CD4-positive, CD25-positive, alpha-beta regulatory T cell (primary cell): ENCODE measurements around the gene PUDP. TPM values are rescaled to one million over a fixed set of nuclear protein-coding genes. Genes with fewer than 3 reads are reported as not detected.

Experiments used
- ATAC-seq, 2 donors: fragments of 150-1000 bp; cut with Tn5 transposase; one replicate each; pipeline ENCODE4 v1.10.0; 2021; ENCODE audit warnings: low read depth in 2 of 2, moderate number of reproducible peaks in 2 of 2, moderate library complexity in 1 of 2
- DNase-seq, 3 donors: peaks; one replicate each; pipeline versions ENCODE4 v3.0.0 to v3.0.0-alpha.2; 2012 to 2022; ENCODE audit warnings: mixed read lengths in 1 of 3
- H3K27ac ChIP-seq: one replicate; pipeline ENCODE4 v1.7.0; 2013; ENCODE audit warnings: mild to moderate bottlenecking, low read length; ENCODE audit not compliant: insufficient read depth, poor library complexity, severe bottlenecking
- H3K27me3 ChIP-seq: one replicate; pipeline ENCODE4 v1.7.0; 2013; ENCODE audit warnings: low read length; ENCODE audit not compliant: control insufficient read depth, insufficient read depth
- H3K36me3 ChIP-seq: one replicate; pipeline ENCODE4 v1.7.0; 2013; ENCODE audit warnings: mild to moderate bottlenecking, low read length, moderate library complexity; ENCODE audit not compliant: control insufficient read depth, insufficient read depth
- H3K4me1 ChIP-seq: 2 replicates; pipeline ENCODE4 v1.7.0; 2013; ENCODE audit warnings: mild to moderate bottlenecking, low read length; ENCODE audit not compliant: insufficient read depth, control insufficient read depth, poor library complexity, severe bottlenecking
- H3K4me3 ChIP-seq: one replicate; pipeline ENCODE4 v1.7.0; 2013; ENCODE audit warnings: low read depth, mild to moderate bottlenecking, low read length, moderate library complexity
- H3K9me3 ChIP-seq, 2 experiments: 1 replicate in 1 of 2; 2 replicates in 1 of 2; pipeline ENCODE4 v1.7.0; 2013; ENCODE audit warnings: low read length in 2 of 2, mild to moderate bottlenecking in 1 of 2, moderate library complexity in 1 of 2; ENCODE audit not compliant: control insufficient read depth in 2 of 2
- H3K27ac Mint-ChIP-seq, 3 donors: one replicate each; pipeline ENCODE4 v1.8.0; 2020 to 2022; ENCODE audit warnings: mild to moderate bottlenecking in 3 of 3, mixed read lengths in 3 of 3, moderate library complexity in 2 of 3
- H3K27me3 Mint-ChIP-seq: one replicate; pipeline ENCODE4 v1.8.0; 2022; ENCODE audit warnings: mild to moderate bottlenecking, mixed read lengths
- H3K36me3 Mint-ChIP-seq: one replicate; pipeline ENCODE4 v1.8.0; 2020; ENCODE audit warnings: mixed read lengths
- H3K4me1 Mint-ChIP-seq, 4 donors: one replicate each; pipeline ENCODE4 v1.8.0; 2020 to 2022; ENCODE audit warnings: mixed read lengths in 4 of 4, mild to moderate bottlenecking in 1 of 4
- H3K4me3 Mint-ChIP-seq, 4 donors: one replicate each; pipeline ENCODE4 v1.8.0; 2020 to 2022; ENCODE audit warnings: mild to moderate bottlenecking in 4 of 4, mixed read lengths in 4 of 4, moderate library complexity in 3 of 4
- H3K9me3 Mint-ChIP-seq, 7 donors: one replicate each; pipeline ENCODE4 v1.8.0; 2020 to 2022; ENCODE audit warnings: mixed read lengths in 7 of 7, mild to moderate bottlenecking in 3 of 7, moderate library complexity in 2 of 7
- polyA plus RNA-seq, 4 donors: library from polyadenylated mRNA; unstranded; fragments of 300-500 nt; fragmentation: Illumina TruSeq; gene quantifications; one replicate each; pipeline ENCODE4 v1.2.3, GENCODE V29; 2021
- total RNA-seq: library from RNA; stranded (reverse); gene quantifications from one replicate; pipeline ENCODE4 v1.2.3, GENCODE V29; 2022

The PUDP gene
- total and polyA plus RNA-seq, 5 donors from 2014 or later = 14.9 to 26.4 (median 21.4) TPM

DNA sequence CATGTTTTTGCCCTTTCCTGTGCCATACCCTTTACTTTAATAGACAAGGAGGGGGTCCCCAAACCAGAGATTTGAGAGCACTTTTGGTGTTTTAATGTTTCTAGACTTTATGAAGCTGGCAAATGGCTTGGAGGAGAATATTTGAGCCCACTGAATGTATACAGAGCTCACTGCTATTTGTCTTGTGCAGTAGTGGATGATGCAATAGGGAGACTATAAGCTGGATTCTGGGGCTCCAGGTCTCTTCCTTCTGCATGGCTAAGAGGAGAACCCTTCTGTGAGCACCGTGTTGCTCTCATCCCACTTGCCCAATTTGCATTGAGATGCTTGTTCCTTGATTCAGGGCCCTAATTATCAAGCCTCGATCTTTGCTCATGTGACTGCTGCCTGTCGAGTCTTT, 8.9 kb upstream of the PUDP start:
- Histone ChIP-seq H3K27ac (no peak overlapping the region), H3K36me3 (no peaks in the 10 kb centered on the region), H3K4me1 (no peaks in the 10 kb centered on the region), H3K4me3 (no peak overlapping the region), H3K27me3 (no peaks in the 10 kb centered on the region), H3K9me3 (no peaks in the 10 kb centered on the region)
- peaks cover 0 to 7% (median 0%) of the 10 kb centered on the region in 4 donors for H3K4me1 Mint-ChIP-seq
- no peak overlapping the region for H3K4me3 Mint-ChIP-seq
- ATAC-seq (no peak), DNase-seq (no peak)
- no peak overlapping the region for H3K27ac Mint-ChIP-seq
- peaks cover 0 to 3% (median 0%) of the 10 kb centered on the region in 7 donors for H3K9me3 Mint-ChIP-seq
- no peaks in the 10 kb centered on the region for H3K27me3 Mint-ChIP-seq
- no peaks in the 10 kb centered on the region for H3K36me3 Mint-ChIP-seq

DNA sequence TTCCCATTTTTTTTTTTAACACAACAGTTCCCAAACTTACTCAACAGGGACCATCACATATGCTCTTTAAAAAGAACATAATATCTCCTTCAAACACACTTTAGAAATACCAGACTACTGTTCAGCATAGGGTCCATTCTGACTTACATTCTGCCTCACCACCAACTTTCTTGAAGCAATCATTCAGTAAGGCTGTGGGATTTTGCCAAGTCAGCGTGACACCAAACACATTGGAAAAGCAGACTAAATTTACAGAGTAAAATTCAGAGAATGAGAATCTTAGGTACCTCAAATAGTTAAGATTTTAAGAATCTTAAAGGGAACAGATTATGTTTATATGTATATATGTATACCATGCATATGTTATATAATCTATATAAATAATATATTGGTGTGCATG, 7.2 kb upstream of the PUDP start:
- no peaks in the 10 kb centered on the region for H3K27me3 ChIP-seq
- no peak overlapping the region for H3K4me3 ChIP-seq
- H3K4me3 Mint-ChIP-seq = no peak overlapping the region
- peaks cover 0 to 3% (median 0%) of the 10 kb centered on the region in 7 donors for H3K9me3 Mint-ChIP-seq
- ATAC-seq (no peak), DNase-seq (no peak)
- no peaks in the 10 kb centered on the region for H3K27me3 Mint-ChIP-seq
- peaks cover 0 to 4% (median 0%) of the 10 kb centered on the region in 4 donors for H3K4me1 Mint-ChIP-seq
- no peaks in the 10 kb centered on the region for H3K9me3 ChIP-seq
- H3K27ac Mint-ChIP-seq = no peak overlapping the region
- no peaks in the 10 kb centered on the region for H3K36me3 ChIP-seq
- H3K4me1 ChIP-seq = no peaks in the 10 kb centered on the region
- H3K27ac ChIP-seq = no peak overlapping the region
- H3K36me3 Mint-ChIP-seq = no peaks in the 10 kb centered on the region

DNA sequence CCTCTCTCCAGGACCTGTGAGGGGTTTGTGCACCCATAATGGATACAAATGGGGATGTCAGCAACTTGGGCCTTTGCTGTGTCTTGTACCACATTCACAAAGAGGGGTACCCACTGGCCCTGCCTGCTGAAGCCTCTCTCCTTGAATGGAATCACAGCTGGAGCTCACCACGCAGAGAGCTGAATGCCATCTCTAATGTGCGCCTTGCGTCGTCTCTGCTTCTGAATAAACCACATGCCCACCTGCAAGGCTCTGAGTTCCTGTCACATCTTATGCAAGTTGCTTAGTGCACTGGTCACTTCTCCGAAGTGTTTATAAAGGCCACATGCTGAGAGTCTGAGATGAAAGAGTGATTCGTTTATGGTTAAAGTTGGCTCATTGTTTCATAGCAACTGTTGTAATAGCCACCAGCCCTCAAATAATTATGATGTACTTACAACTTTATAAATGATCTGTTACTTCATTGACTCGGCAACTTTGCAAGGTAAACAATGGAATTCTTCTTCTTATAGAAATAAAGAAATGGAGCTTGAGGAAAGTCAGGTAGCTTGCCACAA, 6.2 kb upstream of the PUDP start:
- peak overlapping the region in 1 of 4 donors; percentile 36 for H3K4me3 Mint-ChIP-seq
- no peaks in the 10 kb centered on the region for H3K36me3 Mint-ChIP-seq
- H3K9me3 Mint-ChIP-seq = peaks cover 0 to 3% (median 0%) of the 10 kb centered on the region in 7 donors
- Histone ChIP-seq H3K9me3 (no peaks in the 10 kb centered on the region), H3K27me3 (no peaks in the 10 kb centered on the region), H3K4me3 (no peak overlapping the region), H3K36me3 (no peaks in the 10 kb centered on the region), H3K27ac (no peak overlapping the region), H3K4me1 (no peaks in the 10 kb centered on the region)
- no peak for DNase-seq
- H3K27ac Mint-ChIP-seq = no peak overlapping the region
- no peak for ATAC-seq
- no peaks in the 10 kb centered on the region for H3K27me3 Mint-ChIP-seq
- no peaks in the 10 kb centered on the region for H3K4me1 Mint-ChIP-seq

DNA sequence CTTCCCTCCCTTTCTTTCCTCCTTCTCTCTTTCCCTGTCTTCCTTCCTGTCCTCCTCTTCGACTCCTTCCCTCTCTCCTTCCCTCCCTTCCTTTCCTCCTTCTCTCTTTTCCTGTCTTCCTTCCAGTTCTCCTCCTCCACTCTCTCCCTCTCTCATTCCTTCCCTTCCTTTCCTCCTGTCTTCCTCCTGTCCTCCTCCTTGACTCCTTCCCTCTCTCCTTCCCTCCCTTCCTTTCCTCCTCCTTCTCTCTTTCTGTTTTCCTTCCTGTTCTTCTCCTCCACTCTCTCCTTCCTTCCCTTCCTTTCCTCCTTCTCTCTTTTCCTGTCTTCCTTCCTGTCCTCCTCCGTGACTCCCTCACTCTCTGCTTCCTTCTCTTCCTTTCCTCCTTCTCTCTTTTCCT, 5.3 kb upstream of the PUDP start:
- Histone ChIP-seq H3K4me1 (no peaks in the 10 kb centered on the region), H3K9me3 (no peaks in the 10 kb centered on the region), H3K27me3 (no peaks in the 10 kb centered on the region), H3K27ac (no peak overlapping the region), H3K36me3 (no peaks in the 10 kb centered on the region), H3K4me3 (no peak overlapping the region)
- Mint-ChIP-seq H3K27ac (no peak overlapping the region), H3K4me3 (no peak overlapping the region), H3K36me3 (no peaks in the 10 kb centered on the region), H3K27me3 (no peaks in the 10 kb centered on the region), H3K4me1 (peaks cover 0 to 6% (median 0%) of the 10 kb centered on the region in 4 donors), H3K9me3 (peaks cover 0 to 3% (median 0%) of the 10 kb centered on the region in 7 donors)
- DNase-seq (no peak), ATAC-seq (no peak)

DNA sequence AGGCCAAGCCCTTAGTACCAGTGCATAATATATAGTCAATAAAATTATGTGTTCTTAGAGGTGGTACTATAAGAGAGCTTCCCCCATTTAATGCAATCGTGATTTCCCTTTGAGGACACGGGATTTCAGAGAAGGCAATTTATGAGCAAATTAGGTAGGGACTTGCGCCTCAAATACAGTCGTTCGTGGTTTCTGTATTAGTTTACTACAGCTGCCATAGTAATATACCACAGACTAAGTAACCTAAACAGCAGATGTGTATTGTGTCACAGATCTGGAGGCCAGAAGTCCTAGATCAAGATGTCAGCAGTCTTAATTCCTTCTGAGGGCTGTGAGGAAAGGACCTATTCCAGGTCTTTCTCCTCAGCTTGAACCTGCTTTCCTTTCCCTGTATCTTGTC, 1.5 kb upstream of the PUDP start:
- Mint-ChIP-seq H3K4me3 (peak overlapping the region; percentile 94 to 95 (median 95)), H3K27me3 (no peaks in the 10 kb centered on the region), H3K4me1 (peaks cover 5 to 33% (median 19%) of the 10 kb centered on the region in 4 donors), H3K9me3 (no peaks in the 10 kb centered on the region), H3K27ac (peak overlapping the region in 1 of 3 donors; percentile 95), H3K36me3 (no peaks in the 10 kb centered on the region)
- no peak overlapping the region for H3K4me3 ChIP-seq
- DNase-seq (no peak), ATAC-seq (no peak)
- H3K4me1 ChIP-seq = peaks cover 8% of the 10 kb centered on the region
- H3K9me3 ChIP-seq = no peaks in the 10 kb centered on the region
- H3K27ac ChIP-seq = no peak overlapping the region
- H3K27me3 ChIP-seq = no peaks in the 10 kb centered on the region
- no peaks in the 10 kb centered on the region for H3K36me3 ChIP-seq

DNA sequence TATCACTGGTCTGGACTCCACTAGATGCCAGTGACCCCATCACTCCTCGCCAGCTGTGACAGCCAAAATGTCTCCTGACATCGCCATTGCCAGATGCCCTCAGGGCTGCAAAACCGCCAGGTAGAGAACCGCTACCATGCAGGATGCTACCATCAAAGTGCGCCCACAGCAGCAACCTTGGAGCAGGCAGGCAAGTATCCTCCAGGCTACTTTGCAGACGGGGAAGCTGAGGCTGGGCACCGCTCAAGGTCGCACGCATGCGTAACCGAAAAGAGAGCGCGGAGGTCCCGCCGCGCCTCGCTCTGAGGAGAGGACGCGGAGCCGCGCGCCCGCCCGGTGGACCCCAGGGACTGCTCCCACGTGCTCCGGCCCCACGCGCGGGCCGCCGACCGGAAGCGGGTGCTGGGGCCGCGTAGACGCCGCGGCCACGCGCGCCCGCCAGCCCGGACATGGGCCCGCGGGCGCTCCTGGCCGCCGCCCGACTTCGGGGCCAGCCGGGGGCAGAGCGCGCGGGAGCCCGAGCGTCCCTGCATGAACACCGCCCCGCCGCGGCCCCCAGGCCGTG, 458 bp downstream of the PUDP start, which contains the start of gene STS:
Gene STS (plus strand): TSS at position 300 of the 565 bp plus-strand sequence. CDS start 105,488 bp downstream, outside the sequence.
- Mint-ChIP-seq H3K9me3 (no peaks in the 10 kb centered on the region), H3K4me1 (peaks cover 12 to 51% (median 24%) of the 10 kb centered on the region in 4 donors), H3K27ac (peak within 1 kb of the TSS; percentile 71 to 95 (median 95)), H3K27me3 (no peaks in the 10 kb centered on the region), H3K4me3 (peak within 1 kb of the TSS; percentile 94 to 95 (median 95)), H3K36me3 (no peaks in the 10 kb centered on the region)
- peak within 1 kb of the TSS; percentile 79 for H3K27ac ChIP-seq
- H3K36me3 ChIP-seq = no peaks in the 10 kb centered on the region
- H3K4me1 ChIP-seq = peaks cover 8% of the 10 kb centered on the region
- DNase-seq (peak in 1 of 3 donors; percentile 64), ATAC-seq (peak; percentile 16 to 36)
- H3K4me3 ChIP-seq = peak within 1 kb of the TSS; percentile 92
- no peaks in the 10 kb centered on the region for H3K9me3 ChIP-seq
- no peaks in the 10 kb centered on the region for H3K27me3 ChIP-seq

DNA sequence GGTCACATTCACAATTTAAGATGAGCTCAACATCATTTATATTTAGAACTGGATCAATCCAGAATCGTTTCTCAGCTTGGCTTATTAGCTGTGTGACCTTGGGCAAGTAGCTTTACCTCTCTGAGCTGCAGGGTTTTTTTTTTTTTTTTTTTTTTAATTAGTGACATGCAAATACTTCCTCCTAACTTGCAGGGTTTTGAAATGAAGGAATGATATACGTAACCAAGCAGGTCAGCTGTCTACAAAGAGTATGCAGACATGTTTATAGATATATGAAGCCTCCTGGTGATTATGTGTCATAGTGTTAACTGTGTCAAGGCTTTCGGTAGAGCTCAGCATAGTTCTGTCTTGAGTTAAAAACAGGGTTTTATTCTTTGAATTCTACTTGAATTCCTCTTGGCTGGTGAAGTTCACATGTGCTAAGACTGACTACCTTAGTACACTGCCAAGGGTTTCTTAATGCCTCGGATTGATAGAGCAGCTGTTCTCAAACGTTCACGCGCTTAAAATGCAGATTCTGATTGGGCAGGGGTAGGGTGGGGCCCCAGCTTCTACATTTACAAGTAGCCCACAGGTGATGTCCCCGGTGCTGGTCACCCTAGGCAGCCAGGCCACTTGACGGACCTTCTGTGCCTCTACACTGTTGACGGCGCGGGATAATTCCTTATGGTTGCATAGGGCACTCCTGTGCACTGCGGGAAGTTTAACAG, 1.1 kb downstream of the PUDP start:
- ATAC-seq (peak; percentile 15 to 30), DNase-seq (peak; percentile 1 to 49 (median 16))
- Histone ChIP-seq H3K4me1 (peaks cover 8% of the 10 kb centered on the region), H3K27ac (peak overlapping the region; percentile 79), H3K36me3 (no peaks in the 10 kb centered on the region), H3K4me3 (peak overlapping the region; percentile 70), H3K27me3 (no peaks in the 10 kb centered on the region), H3K9me3 (no peaks in the 10 kb centered on the region)
- Mint-ChIP-seq H3K4me1 (peaks cover 16 to 56% (median 26%) of the 10 kb centered on the region in 4 donors), H3K4me3 (peak overlapping the region; percentile 90 to 94 (median 92)), H3K27me3 (no peaks in the 10 kb centered on the region), H3K27ac (peak overlapping the region; percentile 71 to 93 (median 92)), H3K9me3 (no peaks in the 10 kb centered on the region), H3K36me3 (no peaks in the 10 kb centered on the region)
